ENCODE results near the gene CABCOCO1.

Gene CABCOCO1

GRCh38 chr10:61758433-61758832 lies 95.7 kb downstream of the CABCOCO1 start:
- no peak for TF ChIP-seq CTCF (conservative IDR thresholded peaks at IDR 0.05)
- TF ChIP-seq ZFX (IDR thresholded peaks at IDR 0.05): no peak
- no peak overlapping the region for H3K27ac ChIP-seq

GRCh38 chr10:61759751-61760150 lies 97.0 kb downstream of the CABCOCO1 start:
- TF ChIP-seq ZFX (IDR thresholded peaks at IDR 0.05) (no peak), CTCF (conservative IDR thresholded peaks at IDR 0.05) (no peak)
- no peak overlapping the region for H3K27ac ChIP-seq

- H3K27ac ChIP-seq: no peak overlapping the region
- TF ChIP-seq ZFX (IDR thresholded peaks at IDR 0.05) (no peak), CTCF (conservative IDR thresholded peaks at IDR 0.05) (no peak)
These were observed 98.5 kb downstream of the CABCOCO1 start for GRCh38 chr10:61760943-61761824.

GRCh38 chr10:61761825-61762217 lies 99.1 kb downstream of the CABCOCO1 start:
- no peak overlapping the region for H3K27ac ChIP-seq
- TF ChIP-seq ZFX (IDR thresholded peaks at IDR 0.05) (no peak), CTCF (conservative IDR thresholded peaks at IDR 0.05) (no peak)

- TF ChIP-seq ZFX (IDR thresholded peaks at IDR 0.05): no peak
- H3K27ac ChIP-seq: no peak overlapping the region
These were observed 101.0 kb downstream of the CABCOCO1 start for GRCh38 chr10:61763778-61764177.

DNA sequence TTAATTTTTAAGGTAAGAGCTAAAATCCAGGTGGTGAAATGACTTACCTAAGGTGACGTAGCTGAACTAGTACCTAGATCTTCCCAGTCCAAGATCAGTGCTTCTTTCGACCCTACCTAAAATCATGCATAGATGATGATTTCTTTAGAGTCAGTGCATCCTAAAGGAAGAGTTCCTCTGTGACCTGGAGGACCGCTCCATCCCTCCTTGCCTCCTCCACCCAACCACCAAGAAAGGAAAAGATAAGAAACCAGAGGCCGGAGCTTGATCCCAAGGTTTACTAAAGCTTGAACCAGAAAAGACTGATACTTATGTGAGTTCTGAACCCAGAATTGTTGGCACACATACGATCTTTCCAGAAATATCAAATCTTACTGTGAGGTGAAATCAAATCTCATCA lies 101.8 kb downstream of the CABCOCO1 start:
- no peak for TF ChIP-seq CTCF (conservative IDR thresholded peaks at IDR 0.05)

GRCh38 chr10:61765176-61766087 lies 102.7 kb downstream of the CABCOCO1 start:
- TF ChIP-seq ZFX (IDR thresholded peaks at IDR 0.05) (no peak), CTCF (conservative IDR thresholded peaks at IDR 0.05) (no peak)
- no peak overlapping the region for H3K27ac ChIP-seq

More for the DNA sequence above, 101.8 kb downstream of the CABCOCO1 start:
- no peak overlapping the region for H3K27ac ChIP-seq
